CD1c-positive myeloid dendritic cell (primary cell): Measurements from ENCODE around the gene KLHDC4.
"Not testable (repeated sequence)": the region's sequence is repeated elsewhere in the genome, so short reads cannot be mapped to it uniquely, and the experiment has no call there.

ENCODE experiments used
- DNase-seq: peaks from one replicate; pipeline ENCODE4 v3.0.0-alpha.2; 2016; ENCODE audit errors: extremely low spot score

The KLHDC4 gene

DNA sequence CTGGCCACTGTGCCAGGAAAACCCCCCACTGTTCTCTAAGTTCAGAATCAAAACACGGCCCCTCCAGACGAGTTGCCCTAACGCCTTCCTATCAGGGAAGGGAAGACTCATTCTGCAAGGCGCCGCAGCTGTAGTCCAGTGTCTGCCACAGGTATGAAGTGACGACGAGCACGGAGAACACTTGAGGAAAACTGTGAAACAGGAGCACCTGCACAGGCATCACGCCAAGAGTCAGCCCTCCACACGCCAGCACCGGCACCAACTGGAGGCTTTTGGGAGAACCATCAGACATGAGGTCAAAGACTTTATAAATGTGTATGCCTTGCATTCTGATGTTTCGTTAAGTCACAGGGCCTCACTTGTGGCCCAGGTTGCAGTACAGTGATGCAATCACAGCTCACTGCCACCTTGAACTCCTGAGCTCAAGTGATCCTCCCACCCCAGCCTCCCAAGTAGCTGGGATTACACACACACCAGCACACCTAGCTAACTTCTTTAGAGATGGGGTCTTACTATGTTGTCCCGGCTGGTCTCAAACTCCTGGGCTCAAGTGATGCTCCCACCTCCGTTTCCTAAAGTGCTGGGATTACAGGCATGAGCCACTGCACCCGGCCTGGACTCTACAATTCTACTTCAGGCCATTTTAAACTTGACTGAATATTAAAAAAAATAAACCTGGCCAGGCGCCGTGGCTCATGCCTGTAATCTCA, 22.9 kb downstream of the KLHDC4 start:
- no peak for DNase-seq

DNA sequence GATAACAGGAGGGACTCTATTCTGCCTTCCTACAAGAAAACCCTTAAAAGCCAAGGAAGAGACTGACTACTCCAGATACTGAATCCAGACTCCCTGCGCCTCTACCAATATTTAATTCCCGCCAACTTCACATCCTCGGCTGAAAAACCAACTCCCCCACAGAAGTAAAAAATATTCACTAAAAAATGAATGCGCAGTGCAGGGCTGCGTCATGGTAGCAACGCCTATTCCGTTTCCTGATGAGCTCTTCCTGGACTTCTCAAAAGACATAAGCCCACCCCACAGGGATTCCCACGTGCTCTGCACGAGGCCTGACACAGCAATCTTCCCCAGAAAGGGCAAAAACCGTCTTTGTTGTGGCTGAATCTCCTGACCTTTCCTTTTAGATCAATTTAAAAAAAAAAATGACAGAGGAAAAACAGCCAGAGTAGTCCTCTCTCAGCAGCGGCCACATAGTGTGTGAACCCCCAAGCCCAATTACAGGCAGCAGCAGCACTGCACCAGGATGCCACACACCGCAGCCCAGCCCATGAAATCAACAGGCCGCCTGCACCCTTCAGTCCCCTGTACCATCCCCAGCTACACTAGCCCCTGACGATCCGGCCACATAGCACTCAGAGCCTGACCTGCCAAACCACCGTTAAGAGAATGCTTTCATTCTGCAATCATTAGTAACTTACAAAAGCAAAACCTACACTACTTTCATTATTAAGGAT, 23.9 kb downstream of the KLHDC4 start:
- DNase-seq = no peak

DNA sequence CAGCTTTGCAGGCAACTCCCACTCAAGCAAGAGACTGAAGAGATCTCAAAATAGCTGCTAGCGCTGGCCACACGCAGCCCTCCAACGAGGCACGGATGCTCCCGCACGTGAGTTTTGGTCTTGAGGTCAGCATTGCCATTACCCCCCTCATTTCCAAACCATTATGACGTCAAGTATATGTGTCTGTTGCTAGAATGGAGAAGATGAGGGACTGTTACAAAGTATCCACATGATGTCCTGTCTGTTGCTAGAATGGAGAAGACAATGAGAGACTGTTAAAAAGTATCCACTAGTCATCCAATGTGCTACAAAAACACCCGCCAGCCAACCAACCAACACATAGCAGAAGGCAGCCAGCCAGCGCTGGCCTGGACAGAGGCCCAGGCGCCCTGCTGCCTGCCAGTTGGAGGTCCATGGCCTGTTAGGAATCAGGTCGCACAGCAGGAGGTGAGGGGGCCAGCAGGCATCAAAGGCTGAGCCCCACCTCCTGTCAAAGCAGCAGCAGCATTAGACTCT, 24.8 kb downstream of the KLHDC4 start:
- DNase-seq = no peak

DNA sequence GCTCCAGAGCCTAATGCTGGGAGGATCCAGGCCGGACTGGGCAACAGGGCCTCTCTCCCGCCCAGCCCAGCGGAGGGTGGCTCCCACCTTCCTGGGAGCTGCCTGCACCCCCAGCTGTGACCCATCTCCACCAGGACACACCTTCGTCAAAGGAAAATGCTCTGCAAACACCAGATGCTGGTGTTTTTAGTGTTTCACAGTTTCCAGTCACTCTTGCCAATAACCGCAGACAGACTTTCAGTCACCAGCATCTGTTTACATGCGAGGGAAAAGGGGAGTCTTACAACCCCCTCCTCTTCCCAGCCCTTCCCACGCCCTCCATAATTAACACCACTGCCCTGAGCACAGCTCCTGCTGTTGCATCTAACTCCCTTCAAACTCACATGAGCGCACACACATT, 25.3 kb downstream of the KLHDC4 start:
- DNase-seq = no peak

DNA sequence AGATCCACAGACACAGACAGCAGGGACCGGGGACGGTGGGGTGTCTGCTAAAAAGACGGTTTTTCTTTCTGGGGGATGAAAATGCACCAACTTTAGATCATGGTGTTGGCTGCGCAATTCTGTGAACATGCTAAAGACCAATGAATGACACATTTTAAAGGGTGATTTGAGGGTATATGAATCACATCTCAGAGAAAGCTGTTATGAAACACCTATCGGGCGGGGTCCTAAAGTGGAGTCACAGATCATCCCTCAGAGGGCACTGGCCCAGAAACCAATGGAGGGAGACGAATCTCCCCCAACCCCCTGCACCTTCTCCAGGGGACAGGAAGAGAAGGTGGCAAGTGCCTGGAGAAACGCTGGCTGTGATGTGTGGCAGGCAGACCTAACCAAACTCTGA, 26.0 kb downstream of the KLHDC4 start:
- no peak for DNase-seq

DNA sequence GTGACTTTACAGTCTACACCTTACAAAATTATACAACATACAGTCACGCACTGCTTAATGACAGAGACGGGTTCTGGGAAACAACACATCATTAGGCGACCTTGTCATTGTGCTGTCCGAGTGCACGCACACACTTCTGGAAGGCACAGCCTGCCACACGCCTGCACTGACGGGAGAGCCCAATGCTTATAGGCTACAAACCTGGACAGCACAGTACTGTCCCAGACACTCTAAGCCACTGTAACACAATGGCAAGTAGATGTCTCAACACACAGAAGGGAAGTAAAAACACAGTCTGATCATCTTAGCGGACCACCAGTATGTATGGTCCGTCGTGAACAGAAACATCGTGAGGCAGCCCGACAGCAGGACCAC, 29.8 kb downstream of the KLHDC4 start:
- DNase-seq = no peak

DNA sequence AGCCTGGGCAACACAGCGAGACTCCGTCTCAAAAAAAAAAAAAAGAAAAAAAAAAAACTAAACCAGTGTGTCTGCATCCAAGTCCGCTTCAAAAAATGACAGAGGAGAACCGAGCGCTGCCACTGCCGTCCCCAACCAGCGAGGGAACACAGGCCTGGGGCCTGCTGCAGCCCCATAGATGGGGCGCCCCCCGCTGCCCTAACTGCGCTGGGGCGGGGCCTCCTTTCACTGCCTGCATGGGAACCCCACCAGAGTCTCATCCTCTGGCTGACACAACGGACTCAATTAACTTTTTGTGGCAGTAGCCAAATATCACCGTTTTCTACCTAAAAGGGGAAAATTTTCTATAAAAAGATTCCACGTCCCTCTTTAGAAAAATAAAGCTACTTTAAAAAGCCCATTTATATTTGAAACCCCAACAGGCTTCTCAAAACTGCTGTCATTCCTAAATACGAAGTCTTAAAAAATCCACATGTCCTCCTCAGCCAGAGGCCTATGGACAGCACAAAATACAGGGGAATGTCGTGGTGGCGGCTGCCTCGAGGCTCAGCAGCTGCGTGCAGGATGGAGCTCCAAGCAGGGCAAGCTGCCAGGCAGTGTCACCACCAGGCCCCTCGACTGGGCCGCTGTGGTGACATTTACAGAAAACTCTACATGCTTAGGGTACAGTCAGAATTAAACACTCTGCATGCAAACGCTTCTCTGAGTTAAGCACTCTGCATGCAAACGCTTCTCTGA, 30.3 kb downstream of the KLHDC4 start:
- no peak for DNase-seq

DNA sequence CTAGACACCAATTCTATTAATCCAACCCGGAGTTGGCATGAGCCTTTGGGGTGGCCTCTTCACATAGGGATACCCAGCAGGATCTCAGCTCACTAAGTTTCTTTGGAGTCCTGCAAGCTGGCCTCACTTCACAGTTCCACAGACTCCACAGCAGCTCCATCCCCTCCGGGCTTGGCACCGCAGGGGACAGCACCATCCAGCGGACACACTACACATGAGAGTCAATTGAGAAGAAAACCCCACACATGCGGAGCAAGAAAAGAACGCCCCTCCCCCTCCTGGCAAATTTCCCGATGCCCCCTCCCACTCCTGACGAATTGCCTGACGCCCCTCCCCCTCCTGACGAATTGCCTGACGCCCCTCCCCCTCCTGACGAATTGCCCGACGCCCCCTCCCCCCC, 31.1 kb downstream of the KLHDC4 start:
- no peak for DNase-seq

DNA sequence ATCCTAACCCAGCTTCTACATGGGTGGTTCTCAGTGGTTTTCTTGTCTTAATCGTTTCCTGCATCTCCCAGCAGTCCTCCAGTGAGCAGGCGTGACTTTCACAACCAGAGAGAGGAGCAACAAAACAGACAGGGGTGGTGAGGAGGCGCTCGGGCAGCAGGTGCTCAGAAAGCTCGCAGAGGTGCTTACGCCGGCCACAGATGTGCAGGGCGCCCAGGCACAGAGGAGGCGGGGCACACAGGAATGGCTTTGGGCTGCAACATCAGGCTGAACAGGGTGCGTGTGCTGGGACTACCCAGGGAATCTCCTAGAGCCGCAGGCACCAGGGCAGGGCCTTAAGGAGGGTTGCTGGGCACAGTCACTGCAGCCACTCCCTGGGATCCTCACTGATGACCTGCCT, 32.6 kb downstream of the KLHDC4 start:
- no peak for DNase-seq

DNA sequence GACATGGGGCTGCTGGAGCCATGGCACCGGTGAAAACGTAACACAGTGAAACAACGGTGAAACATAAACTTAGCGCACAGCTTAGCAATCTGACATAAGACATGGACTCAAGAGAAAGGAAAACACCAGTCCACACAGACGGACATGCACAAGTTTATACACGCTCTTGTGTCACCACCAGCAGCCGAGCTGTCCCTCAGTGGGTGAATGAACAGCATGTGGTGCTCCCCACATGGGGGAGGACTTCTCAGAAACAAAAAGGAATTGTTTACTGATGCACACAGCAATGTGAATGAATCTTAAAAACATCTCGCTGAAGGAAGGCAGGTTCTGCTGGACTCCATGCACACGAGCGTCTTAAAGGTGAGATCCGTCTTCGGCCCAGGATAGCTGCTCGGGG, 34.2 kb downstream of the KLHDC4 start:
- no peak for DNase-seq

DNA sequence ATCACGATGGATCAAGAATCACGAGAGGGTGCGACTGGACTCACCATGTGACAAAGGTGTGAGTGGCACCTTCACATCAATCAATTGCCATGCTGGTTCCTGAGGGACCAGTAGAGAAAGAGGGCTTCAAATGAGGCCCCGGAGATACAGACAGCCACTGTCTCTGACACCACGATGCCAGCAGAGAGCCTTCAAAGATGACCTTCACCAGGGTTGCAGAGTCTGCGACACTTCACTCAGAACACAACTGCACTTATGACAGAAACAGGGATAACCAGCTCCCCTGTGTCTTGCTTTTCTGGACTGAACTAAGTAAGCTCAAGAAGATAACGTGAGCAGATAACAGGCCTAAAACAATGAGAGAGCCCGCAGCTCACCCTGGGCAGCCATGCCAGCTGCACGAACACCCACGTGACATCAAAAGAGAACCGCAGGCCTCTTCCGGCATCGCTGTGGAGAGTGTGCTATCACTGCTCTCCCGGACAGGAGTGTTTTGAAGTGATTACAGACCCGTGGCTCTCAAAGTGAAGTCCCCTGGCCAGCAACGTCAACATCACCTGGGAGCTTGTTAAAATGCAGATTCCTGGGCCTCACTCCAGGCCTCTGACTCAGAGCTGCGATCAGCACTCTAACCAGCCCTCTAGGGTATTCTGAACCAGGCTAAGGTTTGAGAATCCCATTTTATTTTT, 36.4 kb downstream of the KLHDC4 start:
- DNase-seq = no peak

DNA sequence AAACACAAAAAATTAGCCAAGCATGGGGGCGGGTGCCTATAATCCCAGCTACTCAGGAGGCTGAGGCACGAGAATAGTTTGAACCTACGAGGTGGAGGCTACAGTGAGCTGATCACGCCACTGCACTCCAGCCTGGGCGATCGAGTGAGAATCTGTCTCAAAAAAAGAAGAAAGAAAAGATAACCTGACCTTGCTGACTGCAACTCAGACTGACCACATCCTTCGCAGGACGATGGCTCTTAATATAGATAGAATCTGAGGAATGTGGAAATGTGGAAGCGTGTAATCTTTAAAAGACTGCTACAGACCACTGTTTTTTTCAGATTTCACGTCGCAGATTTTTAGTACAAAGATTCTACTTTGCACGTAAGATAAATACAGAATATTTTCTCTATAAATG, 37.8 kb downstream of the KLHDC4 start:
- no peak for DNase-seq

DNA sequence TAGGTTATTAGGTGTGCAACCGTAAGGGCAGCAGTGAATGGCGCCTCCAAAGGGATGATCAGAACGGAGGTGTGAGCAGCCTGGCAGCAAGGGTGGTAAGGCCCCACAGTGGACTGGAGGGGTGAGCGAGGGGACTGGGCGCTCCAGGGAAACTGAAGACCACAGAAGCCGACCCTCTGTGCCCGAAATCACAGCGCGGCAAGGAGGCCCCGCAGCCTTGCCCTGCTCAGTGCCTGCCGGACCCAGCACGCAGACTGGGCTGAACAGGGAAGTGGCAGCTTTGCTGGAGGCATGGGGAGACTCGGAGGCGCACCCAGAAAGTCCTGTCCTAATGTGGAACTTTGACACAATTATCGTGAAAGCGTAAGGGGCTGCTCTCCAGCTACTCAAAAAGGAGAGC, 38.4 kb downstream of the KLHDC4 start:
- no peak for DNase-seq

DNA sequence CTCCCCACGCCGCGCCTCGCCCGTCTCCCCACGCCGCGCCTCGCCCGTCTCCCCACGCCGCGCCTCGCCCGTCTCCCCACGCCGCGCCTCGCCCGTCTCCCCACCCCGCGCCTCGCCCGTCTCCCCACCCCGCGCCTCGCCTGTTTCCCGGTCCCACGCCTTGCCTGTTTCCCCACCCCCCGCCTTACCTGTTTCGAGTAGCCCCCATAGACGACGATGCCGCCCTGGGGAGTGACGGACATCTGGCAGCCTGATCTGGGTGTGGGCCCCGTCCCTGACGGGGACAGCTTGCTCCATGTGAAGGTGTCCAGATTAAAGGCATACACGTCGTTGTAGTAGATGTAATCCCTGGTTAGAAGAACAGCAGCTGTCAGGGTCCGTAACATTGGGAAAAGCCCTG, 39.2 kb downstream of the KLHDC4 start:
- not testable (repeated sequence) for DNase-seq

DNA sequence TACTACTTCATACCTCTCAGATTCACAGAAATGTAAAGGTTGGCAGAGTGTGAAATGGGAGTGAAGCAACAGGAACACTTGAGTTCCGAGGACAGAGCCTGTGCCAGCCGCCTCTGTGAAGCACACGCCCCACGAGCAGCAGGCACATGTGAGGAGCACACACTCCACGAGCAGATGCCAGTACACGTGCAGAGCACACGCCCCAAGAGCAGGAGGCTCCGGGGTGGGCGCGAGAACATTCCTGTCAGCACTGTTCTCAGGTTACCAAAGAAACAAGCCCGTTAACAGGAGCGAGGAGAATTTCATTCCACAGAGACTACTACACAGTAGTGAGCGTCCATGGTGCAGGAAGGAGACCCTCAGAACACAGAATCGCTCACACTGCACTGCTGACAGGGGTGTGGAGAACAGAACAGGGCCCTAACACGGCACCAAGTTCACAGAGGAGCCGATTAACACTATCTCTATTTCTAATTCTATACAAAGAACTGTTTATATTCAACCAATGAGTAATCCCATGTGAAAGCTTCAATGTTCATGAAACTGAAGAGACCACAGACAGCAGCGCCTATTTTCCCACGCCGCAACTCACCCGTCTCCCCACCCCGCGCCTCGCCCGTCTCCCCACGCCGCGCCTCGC, 40.1 kb downstream of the KLHDC4 start:
- DNase-seq = no peak

DNA sequence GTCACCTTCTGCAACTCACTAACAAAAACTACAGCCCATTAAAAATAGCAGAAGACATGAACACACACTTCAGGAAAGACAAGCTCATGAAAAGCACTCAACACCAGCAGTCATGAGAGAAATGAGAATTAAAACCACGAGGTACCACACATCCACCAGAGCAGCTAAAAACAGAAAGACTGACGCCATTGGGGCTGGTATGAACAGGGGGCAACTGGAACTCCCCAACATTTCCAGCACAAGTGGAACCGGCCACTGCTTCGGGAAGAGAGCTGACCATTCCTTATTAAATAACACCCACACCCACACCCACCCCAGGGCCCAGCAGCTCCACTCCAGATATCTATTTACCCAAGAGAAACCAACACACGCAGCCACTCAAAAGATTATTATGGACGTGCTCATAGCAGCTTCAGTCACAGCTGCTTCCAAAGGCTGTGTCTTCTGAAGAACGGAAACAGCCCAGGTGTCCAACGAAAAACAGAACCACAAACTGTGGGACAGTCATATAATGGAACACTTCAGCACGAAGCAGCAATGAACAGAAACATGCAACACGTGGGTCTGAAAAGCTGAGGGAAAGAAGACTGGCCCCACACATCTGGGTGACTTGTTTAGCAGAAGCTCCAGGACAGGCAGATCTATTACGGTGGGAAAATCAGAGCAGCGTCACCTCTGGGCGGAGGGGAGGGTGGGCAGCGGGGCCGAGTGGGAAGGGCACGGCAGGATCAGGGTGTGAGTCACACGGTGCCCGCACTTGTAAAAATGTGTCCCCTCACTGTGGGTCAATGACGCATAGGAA, 41.1 kb downstream of the KLHDC4 start:
- no peak for DNase-seq

DNA sequence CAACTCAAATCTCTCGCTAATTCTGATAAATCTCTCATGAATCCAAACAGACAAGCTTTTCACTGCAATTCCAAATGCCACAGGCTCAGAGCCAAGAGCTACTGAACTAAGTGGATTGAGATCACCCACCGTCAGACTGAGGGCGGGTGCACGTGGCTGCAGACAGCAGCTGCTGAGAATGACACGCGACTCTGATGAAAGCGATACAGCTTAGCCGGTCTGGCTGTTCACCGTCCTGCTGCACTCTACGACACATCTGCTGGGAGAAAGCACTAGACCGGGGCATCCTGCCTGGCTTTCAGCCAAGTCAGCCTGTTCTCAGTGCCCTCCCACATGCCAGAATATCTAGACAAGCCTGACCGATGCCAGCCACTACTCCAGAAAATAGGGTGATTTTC, 42.6 kb downstream of the KLHDC4 start:
- peak; percentile 1 for DNase-seq

DNA sequence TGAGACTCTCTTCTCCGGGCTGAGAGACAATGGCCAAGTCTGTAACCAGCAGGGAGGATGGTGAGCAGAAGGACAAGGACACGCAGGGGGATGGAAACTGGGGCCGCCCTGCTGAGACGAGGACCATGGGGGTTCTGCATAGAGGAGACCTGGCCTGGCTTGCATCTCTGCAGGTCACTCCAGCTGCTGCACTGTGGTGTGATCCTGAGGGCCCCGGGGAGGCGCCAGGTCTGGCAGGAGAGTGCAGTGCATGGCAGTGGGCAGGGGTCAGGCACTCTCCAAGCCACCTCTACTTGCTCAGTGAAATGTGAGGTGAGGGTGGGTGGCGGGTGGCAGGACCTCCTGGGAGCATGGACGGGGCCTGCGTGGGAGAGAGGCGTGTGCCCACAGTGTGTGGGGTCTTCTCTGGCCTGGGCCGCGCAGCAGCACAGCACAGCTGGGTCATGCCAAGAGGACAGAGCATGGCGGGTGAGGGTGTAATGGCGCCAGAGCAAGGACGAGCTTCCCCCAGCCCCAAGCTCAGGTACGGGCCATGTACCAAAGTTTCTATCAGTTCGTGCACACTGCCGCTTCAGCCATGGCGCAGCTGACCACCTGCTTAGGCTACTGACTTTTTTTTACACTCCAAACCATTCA, 43.1 kb downstream of the KLHDC4 start:
- DNase-seq = no peak

DNA sequence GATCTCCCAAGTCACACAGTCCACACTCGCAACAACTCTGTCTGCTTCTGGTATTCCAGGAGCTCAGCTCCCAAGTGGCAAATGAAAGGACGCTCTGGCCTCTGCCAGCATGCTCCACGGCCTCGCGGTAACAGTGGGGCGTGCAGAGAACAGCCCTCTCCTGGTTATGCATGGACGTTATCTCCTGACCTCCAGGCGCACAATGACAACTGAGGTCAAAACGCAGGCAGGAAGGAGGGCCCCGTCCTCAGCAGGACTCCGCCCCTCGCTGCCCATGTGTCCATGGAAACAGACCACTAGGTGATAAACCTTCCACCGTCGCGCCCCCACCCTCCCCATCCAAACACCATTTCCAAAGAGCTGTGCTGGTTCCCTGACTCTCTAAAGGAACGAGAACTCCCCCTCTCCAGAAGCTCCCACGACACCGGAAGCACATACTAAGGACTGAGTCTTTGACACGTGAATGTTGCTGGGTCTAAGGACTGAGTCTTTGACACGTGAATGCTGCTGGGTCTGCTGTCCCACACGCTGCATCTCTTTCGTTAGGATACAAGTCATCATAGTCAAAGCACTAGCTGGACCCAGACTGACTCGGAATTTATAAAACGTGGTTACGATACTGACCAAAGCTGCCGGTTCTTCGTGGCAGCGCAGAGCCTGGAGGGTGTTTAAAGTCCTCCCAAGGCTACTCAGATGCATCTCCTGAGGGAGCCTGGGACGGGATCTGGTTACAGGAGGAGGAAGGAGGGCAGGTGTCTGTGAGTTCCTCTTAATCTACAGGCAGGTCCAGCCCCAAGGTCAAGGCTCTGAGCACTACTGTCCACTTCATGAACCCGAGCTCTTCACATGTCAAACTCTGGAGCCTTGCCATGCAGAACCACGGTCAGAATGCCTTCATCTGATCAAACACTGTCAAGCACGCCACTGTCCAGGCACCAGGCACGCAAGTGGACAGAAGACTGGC, 43.9 kb downstream of the KLHDC4 start:
- DNase-seq = no peak
